Subcutaneous abdominal adipose tissue (tissue), 5 donors: Measurements from ENCODE around the gene CHAC1.

Experiments
- H3K27ac ChIP-seq: one replicate; pipeline ENCODE4 v1.7.0; 2013; ENCODE audit warnings: low read depth, mild to moderate bottlenecking, inconsistent platforms, low read length, moderate library complexity
- H3K27me3 ChIP-seq, 5 donors: one replicate each; pipeline ENCODE4 v1.7.0; 2013; ENCODE audit warnings: low read length in 5 of 5, inconsistent platforms in 1 of 5; ENCODE audit not compliant: control insufficient read depth in 5 of 5, insufficient read depth in 4 of 5
- H3K36me3 ChIP-seq, 5 donors: one replicate each; pipeline ENCODE4 v1.7.0; 2013; ENCODE audit warnings: low read length in 5 of 5; ENCODE audit not compliant: control insufficient read depth in 5 of 5, insufficient read depth in 5 of 5
- H3K4me1 ChIP-seq, 5 donors: one replicate each; pipeline ENCODE4 v1.7.0; 2013; ENCODE audit warnings: low read length in 5 of 5, mild to moderate bottlenecking in 3 of 5, moderate library complexity in 1 of 5; ENCODE audit not compliant: control insufficient read depth in 5 of 5, insufficient read depth in 5 of 5
- H3K4me3 ChIP-seq, 5 donors: one replicate each; pipeline ENCODE4 v1.7.0; 2013; ENCODE audit warnings: low read length in 5 of 5, low read depth in 1 of 5
- H3K9ac ChIP-seq, 5 donors: one replicate each; pipeline ENCODE4 v1.7.0; 2013; ENCODE audit warnings: low read length in 5 of 5, mild to moderate bottlenecking in 4 of 5, moderate library complexity in 3 of 5
- H3K9me3 ChIP-seq, 5 donors: one replicate each; pipeline ENCODE4 v1.7.0; 2013; ENCODE audit warnings: low read length in 5 of 5; ENCODE audit not compliant: control insufficient read depth in 5 of 5
- donor health status: healthy.
- donor health status: healthy.
- donor health status: healthy.
- donor health status: healthy.
- donor health status: healthy.

The CHAC1 gene

GRCh38 chr15:40955930-40956540 lies 2.8 kb downstream of the CHAC1 start:
- peaks cover 0 to 57% (median 28%) of the 10 kb centered on the region in 5 donors for H3K4me1 ChIP-seq
- H3K27me3 ChIP-seq, result no peaks in the 10 kb centered on the region
- no peak overlapping the region for H3K27ac ChIP-seq
- no peaks in the 10 kb centered on the region for H3K9me3 ChIP-seq
- H3K9ac ChIP-seq, result peak overlapping the region in 1 of 5 donors; percentile 12
- H3K4me3 ChIP-seq, result peak overlapping the region in 1 of 5 donors; percentile 29
- no peaks in the 10 kb centered on the region for H3K36me3 ChIP-seq

- peak overlapping the region in 1 of 5 donors; percentile 29 for H3K4me3 ChIP-seq
- no peaks in the 10 kb centered on the region for H3K9me3 ChIP-seq
- no peaks in the 10 kb centered on the region for H3K27me3 ChIP-seq
- H3K9ac ChIP-seq, result peak overlapping the region in 1 of 5 donors; percentile 13
- no peak overlapping the region for H3K27ac ChIP-seq
- peaks cover 0 to 57% (median 28%) of the 10 kb centered on the region in 5 donors for H3K4me1 ChIP-seq
- H3K36me3 ChIP-seq, result no peaks in the 10 kb centered on the region
Measured at GRCh38 chr15:40956541-40956982, 3.3 kb downstream of the CHAC1 start.

- no peak overlapping the region for H3K4me3 ChIP-seq
- H3K27me3 ChIP-seq, result no peaks in the 10 kb centered on the region
- H3K4me1 ChIP-seq, result peaks cover 0 to 57% (median 26%) of the 10 kb centered on the region in 5 donors
- peak overlapping the region in 1 of 5 donors; percentile 13 for H3K9ac ChIP-seq
- H3K9me3 ChIP-seq, result no peaks in the 10 kb centered on the region
- H3K27ac ChIP-seq, result no peak overlapping the region
- H3K36me3 ChIP-seq, result no peaks in the 10 kb centered on the region
Measured at GRCh38 chr15:40957041-40957555, 3.8 kb downstream of the CHAC1 start.

GRCh38 chr15:40957581-40958051 lies 4.3 kb downstream of the CHAC1 start:
- H3K9ac ChIP-seq, result no peak overlapping the region
- H3K4me1 ChIP-seq, result peaks cover 0 to 52% (median 21%) of the 10 kb centered on the region in 5 donors
- no peak overlapping the region for H3K4me3 ChIP-seq
- H3K27ac ChIP-seq, result no peak overlapping the region
- no peaks in the 10 kb centered on the region for H3K36me3 ChIP-seq
- no peaks in the 10 kb centered on the region for H3K9me3 ChIP-seq
- H3K27me3 ChIP-seq, result no peaks in the 10 kb centered on the region

GRCh38 chr15:40958146-40958545 lies 4.9 kb downstream of the CHAC1 start:
- no peak overlapping the region for H3K27ac ChIP-seq

GRCh38 chr15:40958723-40959122 lies 5.5 kb downstream of the CHAC1 start:
- Histone ChIP-seq H3K27ac (no peak overlapping the region), H3K36me3 (no peaks in the 10 kb centered on the region), H3K4me1 (peaks cover 0 to 40% (median 10%) of the 10 kb centered on the region in 5 donors), H3K9ac (no peak overlapping the region), H3K27me3 (peaks cover 0 to 3% (median 0%) of the 10 kb centered on the region in 5 donors), H3K9me3 (no peaks in the 10 kb centered on the region), H3K4me3 (no peak overlapping the region)

More at GRCh38 chr15:40958146-40958545, 4.9 kb downstream of the CHAC1 start:
- H3K9me3 ChIP-seq, result no peaks in the 10 kb centered on the region
- H3K27me3 ChIP-seq, result peaks cover 0 to 3% (median 0%) of the 10 kb centered on the region in 5 donors
- H3K36me3 ChIP-seq, result no peaks in the 10 kb centered on the region
- H3K4me1 ChIP-seq, result peaks cover 0 to 46% (median 16%) of the 10 kb centered on the region in 5 donors
- no peak overlapping the region for H3K4me3 ChIP-seq
- no peak overlapping the region for H3K9ac ChIP-seq

- no peaks in the 10 kb centered on the region for H3K9me3 ChIP-seq
- H3K4me1 ChIP-seq, result peaks cover 0 to 34% (median 7%) of the 10 kb centered on the region in 5 donors
- H3K27ac ChIP-seq, result no peak overlapping the region
- no peaks in the 10 kb centered on the region for H3K36me3 ChIP-seq
- H3K9ac ChIP-seq, result no peak overlapping the region
- peaks cover 0 to 3% (median 0%) of the 10 kb centered on the region in 5 donors for H3K27me3 ChIP-seq
- no peak overlapping the region for H3K4me3 ChIP-seq
Measured at GRCh38 chr15:40959331-40960141, 6.3 kb downstream of the CHAC1 start.

GRCh38 chr15:40960151-40960885 lies 7.0 kb downstream of the CHAC1 start:
- Histone ChIP-seq H3K9me3 (no peaks in the 10 kb centered on the region), H3K4me3 (no peak overlapping the region), H3K4me1 (peaks cover 0 to 29% (median 7%) of the 10 kb centered on the region in 5 donors), H3K27ac (no peak overlapping the region), H3K9ac (no peak overlapping the region), H3K27me3 (peaks cover 0 to 3% (median 0%) of the 10 kb centered on the region in 5 donors), H3K36me3 (no peaks in the 10 kb centered on the region)

GRCh38 chr15:40960925-40961324 lies 7.7 kb downstream of the CHAC1 start:
- H3K4me1 ChIP-seq, result peaks cover 0 to 26% (median 11%) of the 10 kb centered on the region in 5 donors
- H3K27ac ChIP-seq, result no peak overlapping the region
- H3K4me3 ChIP-seq, result no peak overlapping the region
- no peak overlapping the region for H3K9ac ChIP-seq
- H3K27me3 ChIP-seq, result peaks cover 0 to 3% (median 0%) of the 10 kb centered on the region in 5 donors
- H3K9me3 ChIP-seq, result no peaks in the 10 kb centered on the region
- no peaks in the 10 kb centered on the region for H3K36me3 ChIP-seq
